ENCODE data around the gene SAMD4A. TPM values are rescaled to one million over a fixed set of nuclear protein-coding genes. Genes with fewer than 3 reads are reported as not detected.

SAMD4A gene
- total RNA-seq, 6 experiments from 2014 or later = 33.8 to 53.7 (median 41.0) TPM

DNA sequence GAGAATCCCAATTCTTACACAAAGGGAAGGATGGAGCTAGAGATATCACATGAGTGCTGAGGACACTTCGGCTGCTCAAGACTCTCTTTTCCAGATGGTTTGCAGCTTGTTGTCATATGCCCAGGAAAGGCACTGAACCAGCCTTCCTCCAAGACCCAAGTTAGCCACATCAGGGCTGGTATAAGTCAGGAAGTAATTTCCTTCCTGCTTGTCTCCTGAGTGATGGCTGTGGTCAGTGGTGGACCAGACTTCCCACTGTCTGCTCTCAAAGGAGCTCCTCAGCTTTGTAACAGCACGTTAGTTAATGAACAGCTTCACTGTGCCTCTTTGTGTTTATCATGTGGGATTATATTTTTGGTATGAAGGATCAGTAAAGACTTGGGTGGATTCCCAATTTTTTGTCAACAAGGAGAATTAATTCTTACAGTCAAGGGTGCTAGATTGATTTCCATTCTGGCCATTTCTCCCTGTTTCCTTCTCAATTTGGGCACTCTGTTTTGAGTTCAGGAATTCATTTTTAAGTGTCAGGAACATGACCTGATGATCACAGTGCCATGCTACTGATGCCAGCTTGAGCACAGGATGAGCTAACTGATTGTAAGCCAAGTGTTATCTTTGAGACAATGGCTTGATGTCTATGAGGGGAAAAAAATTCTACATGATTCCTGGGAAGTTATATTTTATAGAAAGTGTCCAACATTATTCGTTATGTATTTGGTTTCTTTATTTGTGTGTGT, 189.9 kb downstream of the SAMD4A start:
- 0 out of 2 replicates have a peak, but pooled peaks cover 2% of the 10 kb centered on the region for H3K27me3 Mint-ChIP-seq (ENCODE audit: insufficient read depth)

GRCh38 chr14:54758041-54758440, 191.1 kb downstream of the SAMD4A start:
- H3K9me3 Mint-ChIP-seq = no peaks in the 10 kb centered on the region
- peaks cover 26% of the 10 kb centered on the region for H3K4me1 Mint-ChIP-seq (ENCODE audit: low read depth)
- 0 out of 2 replicates have a peak, but pooled peaks cover 2% of the 10 kb centered on the region for H3K27me3 Mint-ChIP-seq (ENCODE audit: insufficient read depth)
- H3K4me3 Mint-ChIP-seq = no peak overlapping the region
- DNase-seq = no peak
- TF ChIP-seq, protein P1, sequence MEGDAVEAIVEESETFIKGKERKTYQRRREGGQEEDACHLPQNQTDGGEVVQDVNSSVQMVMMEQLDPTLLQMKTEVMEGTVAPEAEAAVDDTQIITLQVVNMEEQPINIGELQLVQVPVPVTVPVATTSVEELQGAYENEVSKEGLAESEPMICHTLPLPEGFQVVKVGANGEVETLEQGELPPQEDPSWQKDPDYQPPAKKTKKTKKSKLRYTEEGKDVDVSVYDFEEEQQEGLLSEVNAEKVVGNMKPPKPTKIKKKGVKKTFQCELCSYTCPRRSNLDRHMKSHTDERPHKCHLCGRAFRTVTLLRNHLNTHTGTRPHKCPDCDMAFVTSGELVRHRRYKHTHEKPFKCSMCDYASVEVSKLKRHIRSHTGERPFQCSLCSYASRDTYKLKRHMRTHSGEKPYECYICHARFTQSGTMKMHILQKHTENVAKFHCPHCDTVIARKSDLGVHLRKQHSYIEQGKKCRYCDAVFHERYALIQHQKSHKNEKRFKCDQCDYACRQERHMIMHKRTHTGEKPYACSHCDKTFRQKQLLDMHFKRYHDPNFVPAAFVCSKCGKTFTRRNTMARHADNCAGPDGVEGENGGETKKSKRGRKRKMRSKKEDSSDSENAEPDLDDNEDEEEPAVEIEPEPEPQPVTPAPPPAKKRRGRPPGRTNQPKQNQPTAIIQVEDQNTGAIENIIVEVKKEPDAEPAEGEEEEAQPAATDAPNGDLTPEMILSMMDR (IDR thresholded peaks at IDR 0.05) = no peak
- no peak overlapping the region for H3K27ac Mint-ChIP-seq
- H3K36me3 Mint-ChIP-seq (ENCODE audit: low read depth) = peaks cover 48% of the 10 kb centered on the region

More for the DNA sequence above, 189.9 kb downstream of the SAMD4A start:
- Mint-ChIP-seq H3K4me3 (no peak overlapping the region), H3K27ac (no peak overlapping the region; the same call in 1 of the 2 replicates), H3K9me3 (no peaks in the 10 kb centered on the region), H3K36me3 (ENCODE audit: low read depth) (peaks cover 48% of the 10 kb centered on the region), H3K4me1 (ENCODE audit: low read depth) (peaks cover 17% of the 10 kb centered on the region)
- TF ChIP-seq, protein P1 (IDR thresholded peaks at IDR 0.05) = no peak
- DNase-seq = no peak

DNA sequence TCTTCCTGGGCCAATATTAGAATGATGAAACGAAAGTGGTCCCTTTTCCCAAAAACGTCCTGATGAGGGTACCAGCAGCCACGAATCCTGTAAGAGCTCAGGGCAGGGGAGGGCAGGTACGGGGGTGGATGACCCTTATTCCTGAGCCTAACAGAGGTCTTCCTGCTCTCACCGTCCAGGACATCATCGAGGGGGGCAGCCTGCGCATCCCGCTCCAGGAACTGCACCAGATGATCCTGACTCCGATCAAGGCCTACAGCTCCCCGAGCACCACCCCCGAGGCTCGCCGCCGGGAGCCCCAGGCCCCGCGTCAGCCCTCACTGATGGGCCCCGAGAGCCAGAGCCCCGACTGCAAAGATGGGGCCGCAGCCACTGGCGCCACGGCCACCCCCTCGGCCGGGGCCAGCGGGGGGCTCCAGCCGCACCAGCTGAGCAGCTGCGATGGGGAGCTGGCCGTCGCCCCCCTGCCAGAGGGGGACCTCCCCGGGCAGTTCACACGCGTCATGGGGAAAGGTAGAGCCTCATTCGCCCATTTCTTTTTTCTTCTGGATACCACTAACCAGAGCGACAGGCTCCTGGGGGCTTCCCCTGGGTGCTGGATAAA, 193.2 kb downstream of the SAMD4A start:
- Mint-ChIP-seq H3K27ac (no peak overlapping the region), H3K27me3 (ENCODE audit: insufficient read depth) (peaks cover 6% of the 10 kb centered on the region), H3K4me3 (no peak overlapping the region), H3K4me1 (ENCODE audit: low read depth) (peaks cover 26% of the 10 kb centered on the region), H3K36me3 (ENCODE audit: low read depth) (peaks cover 54% of the 10 kb centered on the region), H3K9me3 (no peaks in the 10 kb centered on the region)
- no peak for DNase-seq
- TF ChIP-seq, protein P1 (IDR thresholded peaks at IDR 0.05) = no peak

- H3K27me3 Mint-ChIP-seq (ENCODE audit: insufficient read depth) = peaks cover 6% of the 10 kb centered on the region
- H3K36me3 Mint-ChIP-seq (ENCODE audit: low read depth) = peaks cover 51% of the 10 kb centered on the region
- TF ChIP-seq, protein P1 (IDR thresholded peaks at IDR 0.05) = no peak
- H3K4me3 Mint-ChIP-seq = no peak overlapping the region
- no peak overlapping the region for H3K27ac Mint-ChIP-seq
- H3K4me1 Mint-ChIP-seq (ENCODE audit: low read depth) = peaks cover 26% of the 10 kb centered on the region
- no peak for DNase-seq
- H3K9me3 Mint-ChIP-seq = no peaks in the 10 kb centered on the region
Observed at GRCh38 chr14:54760866-54761575, 194.1 kb downstream of the SAMD4A start.

DNA sequence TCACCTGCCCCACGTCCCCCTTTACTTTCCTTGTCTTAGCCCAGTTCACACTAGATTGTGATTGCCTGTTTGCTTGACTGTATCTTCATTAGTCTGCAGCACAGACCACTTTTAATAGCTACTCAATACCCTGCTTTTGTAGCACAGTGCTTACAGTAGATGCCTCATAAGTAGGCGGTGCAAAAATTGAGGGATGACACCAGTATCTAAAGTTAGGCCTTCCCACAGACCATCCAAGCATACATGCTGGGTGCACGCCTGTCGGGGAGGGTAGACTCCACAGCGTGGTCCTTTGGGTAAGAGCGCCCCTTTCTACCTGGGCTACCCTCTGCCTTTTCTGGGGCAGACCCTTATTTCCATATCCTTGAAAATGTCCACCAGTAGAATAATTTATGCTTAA, 194.9 kb downstream of the SAMD4A start:
- TF ChIP-seq, protein P1 (IDR thresholded peaks at IDR 0.05) = no peak
- Mint-ChIP-seq H3K9me3 (no peaks in the 10 kb centered on the region), H3K27ac (peak overlapping the region; percentile 39), H3K4me3 (no peak overlapping the region), H3K4me1 (ENCODE audit: low read depth) (peaks cover 21% of the 10 kb centered on the region), H3K36me3 (ENCODE audit: low read depth) (peaks cover 54% of the 10 kb centered on the region), H3K27me3 (ENCODE audit: insufficient read depth) (peaks cover 9% of the 10 kb centered on the region)
- no peak for DNase-seq
